Measurements from ENCODE around the gene CERK. TPM values are rescaled to one million over a fixed set of nuclear protein-coding genes. Genes with fewer than 3 reads are reported as not detected.

The CERK gene
- total RNA-seq, 4 donors from 2014 or later, result 20.3 to 42.0 (median 24.7) TPM

- TF ChIP-seq, protein P1, sequence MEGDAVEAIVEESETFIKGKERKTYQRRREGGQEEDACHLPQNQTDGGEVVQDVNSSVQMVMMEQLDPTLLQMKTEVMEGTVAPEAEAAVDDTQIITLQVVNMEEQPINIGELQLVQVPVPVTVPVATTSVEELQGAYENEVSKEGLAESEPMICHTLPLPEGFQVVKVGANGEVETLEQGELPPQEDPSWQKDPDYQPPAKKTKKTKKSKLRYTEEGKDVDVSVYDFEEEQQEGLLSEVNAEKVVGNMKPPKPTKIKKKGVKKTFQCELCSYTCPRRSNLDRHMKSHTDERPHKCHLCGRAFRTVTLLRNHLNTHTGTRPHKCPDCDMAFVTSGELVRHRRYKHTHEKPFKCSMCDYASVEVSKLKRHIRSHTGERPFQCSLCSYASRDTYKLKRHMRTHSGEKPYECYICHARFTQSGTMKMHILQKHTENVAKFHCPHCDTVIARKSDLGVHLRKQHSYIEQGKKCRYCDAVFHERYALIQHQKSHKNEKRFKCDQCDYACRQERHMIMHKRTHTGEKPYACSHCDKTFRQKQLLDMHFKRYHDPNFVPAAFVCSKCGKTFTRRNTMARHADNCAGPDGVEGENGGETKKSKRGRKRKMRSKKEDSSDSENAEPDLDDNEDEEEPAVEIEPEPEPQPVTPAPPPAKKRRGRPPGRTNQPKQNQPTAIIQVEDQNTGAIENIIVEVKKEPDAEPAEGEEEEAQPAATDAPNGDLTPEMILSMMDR (IDR thresholded peaks at IDR 0.05), result no peak
- TF ChIP-seq POLR2A (IDR thresholded peaks at IDR 0.05) (no peak), EP300 (IDR thresholded peaks at IDR 0.05) (no peak)
- 100% methylated on average over 1 of the region's 1 CpG for WGBS, 2 donors
- no peak for DNase-seq (ENCODE audit: low spot score in 2 of 2)
- H3K27ac ChIP-seq, result no peak overlapping the region
- H3K4me3 ChIP-seq, result no peak overlapping the region
- no peaks in the 10 kb centered on the region for H3K27me3 ChIP-seq
- peaks cover 0 to 50% (median 34%) of the 10 kb centered on the region in 4 donors for H3K4me1 ChIP-seq
- H3K36me3 ChIP-seq, result no peaks in the 10 kb centered on the region
- peaks cover 0 to 8% (median 0%) of the 10 kb centered on the region in 4 donors for H3K9me3 ChIP-seq
Measured at GRCh38 chr22:46756097-46756496, 18.0 kb upstream of the CERK start.

DNA sequence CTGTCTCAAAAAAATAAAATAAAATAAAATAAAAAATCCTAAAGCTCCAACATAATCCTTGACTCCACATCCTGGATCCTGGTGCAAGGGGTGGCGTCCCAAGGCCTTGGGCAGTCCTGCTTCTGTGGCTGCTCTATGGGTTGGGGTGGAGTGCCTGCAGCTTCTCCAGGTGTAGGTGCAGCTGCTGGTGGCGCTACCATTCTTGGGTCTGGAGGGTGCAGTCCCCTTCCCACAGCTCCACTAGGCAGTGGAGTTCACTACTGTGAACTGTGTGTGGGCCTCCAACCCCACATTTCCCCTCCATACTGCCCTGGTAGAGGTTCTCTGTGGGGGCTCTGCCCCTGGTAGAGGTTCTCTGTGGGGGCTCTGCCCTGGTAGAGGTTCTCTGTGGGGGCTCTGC, 17.5 kb upstream of the CERK start:
- TF ChIP-seq, protein P1 (IDR thresholded peaks at IDR 0.05), result no peak
- TF ChIP-seq EP300 (IDR thresholded peaks at IDR 0.05), result no peak
- TF ChIP-seq POLR2A (IDR thresholded peaks at IDR 0.05), result no peak
- H3K27me3 ChIP-seq, result no peaks in the 10 kb centered on the region
- H3K27ac ChIP-seq, result no peak overlapping the region
- no peak overlapping the region for H3K4me3 ChIP-seq
- H3K36me3 ChIP-seq, result no peaks in the 10 kb centered on the region
- DNase-seq (ENCODE audit: low spot score in 2 of 2), result no peak
- peaks cover 0 to 8% (median 0%) of the 10 kb centered on the region in 4 donors for H3K9me3 ChIP-seq
- whole genome bisulfite sequencing, 2 donors, result 96 to 97% methylated on average over 2 of the region's 2 CpGs
- H3K4me1 ChIP-seq, result peaks cover 0 to 53% (median 39%) of the 10 kb centered on the region in 4 donors

DNA sequence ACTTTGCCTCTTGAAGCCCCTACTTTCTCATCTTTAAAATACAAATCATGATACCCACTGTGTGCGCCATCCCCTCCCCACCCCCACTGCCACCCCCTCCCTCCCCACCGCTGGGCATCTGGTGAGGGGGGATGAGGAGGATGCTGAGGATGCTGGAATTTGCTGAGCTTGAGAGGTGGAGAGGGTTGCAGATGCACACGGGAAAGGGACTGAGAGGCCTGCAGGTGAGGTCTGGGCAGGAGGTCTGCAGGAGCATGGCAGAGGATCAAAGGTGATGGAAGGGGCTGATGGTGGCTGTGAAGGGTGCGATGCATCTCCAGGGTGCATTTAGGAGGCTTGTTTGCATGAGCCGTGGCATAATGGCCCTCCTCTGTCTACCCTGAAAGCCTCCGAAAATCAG, 16.8 kb upstream of the CERK start:
- 83% methylated on average over 6 of the region's 6 CpGs for WGBS, 2 donors
- TF ChIP-seq EP300 (IDR thresholded peaks at IDR 0.05) (no peak), POLR2A (IDR thresholded peaks at IDR 0.05) (no peak)
- TF ChIP-seq, protein P1 (IDR thresholded peaks at IDR 0.05), result no peak
- DNase-seq (ENCODE audit: low spot score in 2 of 2), result no peak
- H3K9me3 ChIP-seq, result peaks cover 0 to 8% (median 0%) of the 10 kb centered on the region in 4 donors
- H3K4me3 ChIP-seq, result no peak overlapping the region
- no peaks in the 10 kb centered on the region for H3K36me3 ChIP-seq
- H3K27ac ChIP-seq, result peak overlapping the region in 3 of 4 donors; percentile 75 to 85 (median 77)
- peaks cover 0 to 60% (median 46%) of the 10 kb centered on the region in 4 donors for H3K4me1 ChIP-seq
- no peaks in the 10 kb centered on the region for H3K27me3 ChIP-seq

- H3K27ac ChIP-seq, result peak overlapping the region; percentile 42 to 85 (median 76)
- no peak overlapping the region for H3K4me3 ChIP-seq
- 22 to 36% methylated on average over 10 to 14 of the region's 14 CpGs for WGBS, 2 donors
- H3K36me3 ChIP-seq, result no peaks in the 10 kb centered on the region
- peaks cover 0 to 64% (median 49%) of the 10 kb centered on the region in 4 donors for H3K4me1 ChIP-seq
- H3K9me3 ChIP-seq, result peaks cover 0 to 8% (median 0%) of the 10 kb centered on the region in 4 donors
- TF ChIP-seq POLR2A (IDR thresholded peaks at IDR 0.05) (no peak), EP300 (IDR thresholded peaks at IDR 0.05) (peak in 1 of 2 donors; percentile 82)
- H3K27me3 ChIP-seq, result no peaks in the 10 kb centered on the region
- DNase-seq (ENCODE audit: low spot score in 2 of 2), result peak; percentile 82 to 83
Measured at GRCh38 chr22:46754110-46754799, 16.2 kb upstream of the CERK start.

DNA sequence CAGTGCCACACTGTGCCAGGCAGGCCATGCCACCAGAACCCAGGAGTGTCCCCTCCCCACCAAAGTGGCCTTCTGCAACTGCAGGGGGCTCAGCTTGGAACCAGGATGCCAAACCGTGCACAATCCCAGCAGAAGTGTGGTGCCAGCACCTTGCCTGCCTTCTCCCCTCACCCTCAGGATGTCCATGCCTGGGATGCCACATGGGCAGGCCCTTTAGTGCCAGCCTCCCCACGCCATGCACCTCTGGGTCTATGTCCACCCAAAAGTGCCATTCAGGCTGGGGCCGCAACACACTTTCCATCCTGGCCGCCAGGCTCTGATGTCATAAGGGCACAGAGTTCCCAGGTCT, 15.7 kb upstream of the CERK start:
- Histone ChIP-seq H3K4me3 (no peak overlapping the region), H3K36me3 (no peaks in the 10 kb centered on the region), H3K27me3 (no peaks in the 10 kb centered on the region), H3K27ac (peak overlapping the region; percentile 42 to 85 (median 76)), H3K9me3 (peaks cover 0 to 8% (median 0%) of the 10 kb centered on the region in 4 donors), H3K4me1 (peaks cover 0 to 60% (median 45%) of the 10 kb centered on the region in 4 donors)
- 88 to 91% methylated on average over 4 of the region's 4 CpGs for WGBS, 2 donors
- no peak for TF ChIP-seq EP300 (IDR thresholded peaks at IDR 0.05)
- TF ChIP-seq, protein P1 (IDR thresholded peaks at IDR 0.05), result no peak
- TF ChIP-seq POLR2A (IDR thresholded peaks at IDR 0.05), result no peak
- DNase-seq (ENCODE audit: low spot score in 2 of 2), result no peak
